ENCODE data around the gene GPR39. TPM values are rescaled to one million over a fixed set of nuclear protein-coding genes. Genes with fewer than 3 reads are reported as not detected.

Gene GPR39
- total RNA-seq, 1 experiment from 2014 or later = 9.0 TPM

GRCh38 chr2:132374961-132375360, 41.6 kb upstream of the GPR39 start:
- in situ Hi-C loops (cut with HindIII; ENCODE audit: low pct_unique_long_range_greater_than_20kb, low sequenced_read_pairs) = no loop called here
- ChIA-PET POLR2A (no interaction called here), CTCF (no interaction called here)
- H3K9me3 ChIP-seq (ENCODE audit: control insufficient read depth, insufficient read depth, low read depth, low read length) = 0 out of 2 replicates have a peak, but pooled peaks cover 4% of the 10 kb centered on the region
- H3K4me1 ChIP-seq (ENCODE audit: control insufficient read depth, insufficient read depth, low read length) = no peaks in the 10 kb centered on the region
- no peaks in the 10 kb centered on the region for H3K36me3 ChIP-seq (ENCODE audit: control insufficient read depth, insufficient read depth, low read length)
- TF ChIP-seq POLR2AphosphoS5 (IDR thresholded peaks at IDR 0.05; ENCODE audit: low read depth, low read length) = no peak
- TF ChIP-seq SIN3A (IDR thresholded peaks at IDR 0.05; ENCODE audit: borderline replicate concordance, insufficient read depth, low read depth, low read length) = no peak
- no peak for TF ChIP-seq REST (IDR thresholded peaks at IDR 0.05; ENCODE audit: insufficient read depth in 1 of 2, low read depth in 2 of 2, low read length in 1 of 2)
- no peak for TF ChIP-seq TCF7L2 (IDR thresholded peaks at IDR 0.05; ENCODE audit: low read depth, low read length)
- TF ChIP-seq CTCF (IDR thresholded peaks at IDR 0.05) = no peak
- DNase-seq (ENCODE audit: low read depth, low spot score) (no peak), ATAC-seq (no peak)
- no peak overlapping the region for H3K27ac ChIP-seq (ENCODE audit: low read length)
- no TSS peak for BruUV-seq (replicated peaks)
- no peaks in the 10 kb centered on the region for H3K27me3 ChIP-seq (ENCODE audit: control insufficient read depth, insufficient read depth, low read length)
- H3K4me3 ChIP-seq (ENCODE audit: low read depth in 2 of 2, low read length in 2 of 2) = no peak overlapping the region
- intact Hi-C loops (cut with micrococcal nuclease; ENCODE audit: unreplicated experiment) = no loop called here

GRCh38 chr2:132381376-132381775, 35.2 kb upstream of the GPR39 start:
- POLR2A ChIA-PET = no interaction called here
- peaks cover 5% of the 10 kb centered on the region; the same call in 1 of the 2 replicates for H3K9me3 ChIP-seq (ENCODE audit: control insufficient read depth, insufficient read depth, low read depth, low read length)
- H3K27me3 ChIP-seq (ENCODE audit: control insufficient read depth, insufficient read depth, low read length) = no peaks in the 10 kb centered on the region
- no peak for DNase-seq (ENCODE audit: low read depth, low spot score)
- TF ChIP-seq POLR2AphosphoS5 (IDR thresholded peaks at IDR 0.05; ENCODE audit: low read depth, low read length) (no peak), CTCF (IDR thresholded peaks at IDR 0.05) (no peak), TCF7L2 (IDR thresholded peaks at IDR 0.05; ENCODE audit: low read depth, low read length) (no peak), SIN3A (IDR thresholded peaks at IDR 0.05; ENCODE audit: borderline replicate concordance, insufficient read depth, low read depth, low read length) (no peak), REST (IDR thresholded peaks at IDR 0.05; ENCODE audit: insufficient read depth in 1 of 2, low read depth in 2 of 2, low read length in 1 of 2) (no peak)
- H3K4me3 ChIP-seq (ENCODE audit: low read depth in 2 of 2, low read length in 2 of 2) = no peak overlapping the region
- BruUV-seq (replicated peaks) = no TSS peak
- no peaks in the 10 kb centered on the region for H3K36me3 ChIP-seq (ENCODE audit: control insufficient read depth, insufficient read depth, low read length)
- no peaks in the 10 kb centered on the region for H3K4me1 ChIP-seq (ENCODE audit: control insufficient read depth, insufficient read depth, low read length)
- ATAC-seq = no peak
- intact Hi-C loops (cut with micrococcal nuclease; ENCODE audit: unreplicated experiment) (no loop called here), in situ Hi-C loops (cut with HindIII; ENCODE audit: low pct_unique_long_range_greater_than_20kb, low sequenced_read_pairs) (no loop called here)
- H3K27ac ChIP-seq (ENCODE audit: low read length) = no peak overlapping the region
- CTCF ChIA-PET = no interaction called here

Data from Panc1 (cell line).